Measurements from ENCODE around the gene LZIC.
A peak's percentile ranks its signal among the peaks of the same experiment; 100 is the strongest.
"Not testable (repeated sequence)": the region's sequence is repeated elsewhere in the genome, so short reads cannot be mapped to it uniquely, and the experiment has no call there.

LZIC gene

GRCh38 chr1:9942939-9943788 lies at the start of gene LZIC, which contains the start of gene NMNAT1:
LZIC (minus strand) TSS chr1:9943391; CDS start chr1:9936619, 6,772 bp downstream.
NMNAT1 (plus strand) TSS chr1:9943475; CDS start chr1:9972074, 28,599 bp downstream.
- DNase-seq (ENCODE audit: low read depth in 2 of 3, low spot score in 1 of 3), result peak; percentile 86 to 92 (median 89)

GRCh38 chr1:9992910-9993309 lies 49.7 kb upstream of the LZIC start:
- no peak for DNase-seq (ENCODE audit: low read depth in 2 of 3, low spot score in 1 of 3)

GRCh38 chr1:9990944-9991343 lies 47.8 kb upstream of the LZIC start:
- DNase-seq (ENCODE audit: low read depth in 2 of 3, low spot score in 1 of 3), result no peak

GRCh38 chr1:9989773-9990172 lies 46.6 kb upstream of the LZIC start:
- no peak for DNase-seq (ENCODE audit: low read depth in 2 of 3, low spot score in 1 of 3)

- DNase-seq (ENCODE audit: low read depth in 2 of 3, low spot score in 1 of 3), result no peak
These were observed 41.8 kb upstream of the LZIC start for GRCh38 chr1:9985001-9985400.

GRCh38 chr1:9984253-9984652 lies 41.1 kb upstream of the LZIC start:
- DNase-seq (ENCODE audit: low read depth in 2 of 3, low spot score in 1 of 3), result no peak

GRCh38 chr1:9960706-9961562 lies 17.7 kb upstream of the LZIC start:
- DNase-seq (ENCODE audit: low read depth in 2 of 3, low spot score in 1 of 3), result no peak

- no peak for DNase-seq (ENCODE audit: low read depth in 2 of 3, low spot score in 1 of 3)
These were observed 16.8 kb upstream of the LZIC start for GRCh38 chr1:9960011-9960410.

- no peak for DNase-seq (ENCODE audit: low read depth in 2 of 3, low spot score in 1 of 3)
These were observed 14.5 kb upstream of the LZIC start for GRCh38 chr1:9957726-9958125.

GRCh38 chr1:9946315-9946714 lies 3.1 kb upstream of the LZIC start:
- DNase-seq (ENCODE audit: low read depth in 2 of 3, low spot score in 1 of 3), result no peak

GRCh38 chr1:9942399-9942938 lies 722 bp downstream of the LZIC start:
- DNase-seq (ENCODE audit: low read depth in 2 of 3, low spot score in 1 of 3), result no peak

GRCh38 chr1:9929431-9930385 lies 13.5 kb downstream of the LZIC start:
- DNase-seq (ENCODE audit: low read depth in 2 of 3, low spot score in 1 of 3), result no peak

GRCh38 chr1:9927259-9927658 lies 15.9 kb downstream of the LZIC start:
- DNase-seq (ENCODE audit: low read depth in 2 of 3, low spot score in 1 of 3), result no peak

- DNase-seq (ENCODE audit: low read depth in 2 of 3, low spot score in 1 of 3), result no peak
These were observed 20.8 kb downstream of the LZIC start for GRCh38 chr1:9922342-9922741.

- DNase-seq (ENCODE audit: low read depth in 2 of 3, low spot score in 1 of 3), result no peak
These were observed 22.6 kb downstream of the LZIC start for GRCh38 chr1:9920606-9921005.

- no peak for DNase-seq (ENCODE audit: low read depth in 2 of 3, low spot score in 1 of 3)
These were observed 25.3 kb downstream of the LZIC start for GRCh38 chr1:9917901-9918300.

GRCh38 chr1:9917495-9917894 lies 25.7 kb downstream of the LZIC start:
- not testable (repeated sequence) for DNase-seq (ENCODE audit: low read depth in 2 of 3, low spot score in 1 of 3)

- no peak for DNase-seq (ENCODE audit: low read depth in 2 of 3, low spot score in 1 of 3)
These were observed 26.7 kb downstream of the LZIC start for GRCh38 chr1:9916452-9916851.

GRCh38 chr1:9914610-9914937 lies 28.6 kb downstream of the LZIC start:
- DNase-seq (ENCODE audit: low read depth in 2 of 3, low spot score in 1 of 3), result no peak

GRCh38 chr1:9912264-9912936 lies 30.8 kb downstream of the LZIC start:
- DNase-seq (ENCODE audit: low read depth in 2 of 3, low spot score in 1 of 3), result no peak

Measured in stimulated activated CD4-positive, alpha-beta T cell treated with anti-CD3 and anti-CD28 coated beads, Interleukin-12 subunit alpha, Interleukin-12 subunit beta, amount 100 ng/mL, for 48 hours (primary cell).